ENCODE results near the gene CSNK1D. TPM values are rescaled to one million over a fixed set of nuclear protein-coding genes. Genes with fewer than 3 reads are reported as not detected.

CSNK1D gene
- total RNA-seq, 1 donor from 2014 or later: 41.5 TPM

DNA sequence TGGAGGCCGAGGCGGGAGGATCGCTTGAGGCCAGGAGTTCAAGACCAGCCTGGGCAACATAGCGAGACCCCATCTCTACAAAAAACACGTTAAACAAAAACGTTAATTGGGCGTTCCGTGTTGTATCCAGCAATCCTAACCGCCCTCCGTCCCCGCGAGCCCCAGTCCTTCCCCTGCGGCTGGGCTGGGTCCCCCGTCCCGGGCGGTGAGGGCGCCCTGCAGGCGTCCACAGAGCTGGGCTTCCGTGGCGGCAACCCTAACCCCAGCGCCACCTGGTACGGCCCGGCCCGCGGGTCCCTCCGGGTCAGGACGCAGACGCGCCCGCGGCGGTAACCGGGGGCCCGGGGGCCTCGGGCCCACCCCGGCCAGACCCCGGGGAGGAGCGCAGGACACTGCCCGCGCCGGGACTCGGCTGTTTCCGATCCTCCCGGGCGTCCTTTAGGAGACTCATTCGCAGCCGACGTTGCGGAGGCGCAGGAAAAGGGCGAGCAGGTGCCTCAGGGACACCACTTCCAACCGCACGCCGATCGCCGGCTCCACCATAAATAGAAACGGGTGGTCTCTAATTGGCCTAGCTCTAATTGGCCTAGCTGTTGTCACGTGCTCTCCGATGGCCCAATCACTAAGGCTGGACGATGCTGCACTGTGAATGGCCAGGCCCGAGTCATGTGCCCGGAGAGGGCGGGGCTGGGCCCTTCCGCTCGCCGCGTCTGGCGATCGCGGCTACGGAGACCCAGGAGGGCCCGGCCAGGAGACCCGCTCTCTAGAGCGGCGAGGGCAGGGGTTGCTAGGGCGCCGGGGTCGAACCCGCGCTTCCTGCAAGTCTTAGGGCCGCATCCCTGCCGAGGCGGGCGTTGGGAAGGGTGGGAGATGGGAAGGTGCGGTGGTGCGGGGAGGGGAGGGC is 19.0 kb upstream of the CSNK1D start:
- no peak overlapping the region for H3K27ac Mint-ChIP-seq
- H3K36me3 Mint-ChIP-seq: no peaks in the 10 kb centered on the region
- H3K36me3 ChIP-seq: no peaks in the 10 kb centered on the region
- peaks cover 9% of the 10 kb centered on the region for H3K79me2 ChIP-seq (ENCODE audit: low read depth)
- DNase-seq (ENCODE audit: low spot score): peak; percentile 99
- H3K27ac ChIP-seq: peak overlapping the region; percentile 89
- H3K9me3 ChIP-seq (ENCODE audit: low read depth): no peaks in the 10 kb centered on the region
- H3K4me1 ChIP-seq: peaks cover 14% of the 10 kb centered on the region
- peak overlapping the region; percentile 82 for H3K9ac ChIP-seq
- H3F3A ChIP-seq (ENCODE audit: low read depth): peaks cover 28% of the 10 kb centered on the region
- H3K4me3 ChIP-seq: peak overlapping the region; percentile 92
- H3K4me2 ChIP-seq: peak overlapping the region; percentile 97
- peak overlapping the region; percentile 93 for H3K4me3 Mint-ChIP-seq
- H3K4me1 Mint-ChIP-seq: peaks cover 32% of the 10 kb centered on the region
- H3K27me3 Mint-ChIP-seq (ENCODE audit: insufficient read depth, low read depth): peaks cover 7% of the 10 kb centered on the region
- peaks cover 6% of the 10 kb centered on the region for H4K20me1 ChIP-seq (ENCODE audit: low read depth)
- H3K9me3 Mint-ChIP-seq: no peaks in the 10 kb centered on the region
- no peak overlapping the region for H2AFZ ChIP-seq (replicated peaks)
- H3K27me3 ChIP-seq: peaks cover 24% of the 10 kb centered on the region
- TF ChIP-seq EZH2phosphoT487 (IDR thresholded peaks at IDR 0.05) (no peak), EZH2 (IDR thresholded peaks at IDR 0.05) (no peak)
- TF ChIP-seq, protein P1, sequence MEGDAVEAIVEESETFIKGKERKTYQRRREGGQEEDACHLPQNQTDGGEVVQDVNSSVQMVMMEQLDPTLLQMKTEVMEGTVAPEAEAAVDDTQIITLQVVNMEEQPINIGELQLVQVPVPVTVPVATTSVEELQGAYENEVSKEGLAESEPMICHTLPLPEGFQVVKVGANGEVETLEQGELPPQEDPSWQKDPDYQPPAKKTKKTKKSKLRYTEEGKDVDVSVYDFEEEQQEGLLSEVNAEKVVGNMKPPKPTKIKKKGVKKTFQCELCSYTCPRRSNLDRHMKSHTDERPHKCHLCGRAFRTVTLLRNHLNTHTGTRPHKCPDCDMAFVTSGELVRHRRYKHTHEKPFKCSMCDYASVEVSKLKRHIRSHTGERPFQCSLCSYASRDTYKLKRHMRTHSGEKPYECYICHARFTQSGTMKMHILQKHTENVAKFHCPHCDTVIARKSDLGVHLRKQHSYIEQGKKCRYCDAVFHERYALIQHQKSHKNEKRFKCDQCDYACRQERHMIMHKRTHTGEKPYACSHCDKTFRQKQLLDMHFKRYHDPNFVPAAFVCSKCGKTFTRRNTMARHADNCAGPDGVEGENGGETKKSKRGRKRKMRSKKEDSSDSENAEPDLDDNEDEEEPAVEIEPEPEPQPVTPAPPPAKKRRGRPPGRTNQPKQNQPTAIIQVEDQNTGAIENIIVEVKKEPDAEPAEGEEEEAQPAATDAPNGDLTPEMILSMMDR (IDR thresholded peaks at IDR 0.05): no peak

DNA sequence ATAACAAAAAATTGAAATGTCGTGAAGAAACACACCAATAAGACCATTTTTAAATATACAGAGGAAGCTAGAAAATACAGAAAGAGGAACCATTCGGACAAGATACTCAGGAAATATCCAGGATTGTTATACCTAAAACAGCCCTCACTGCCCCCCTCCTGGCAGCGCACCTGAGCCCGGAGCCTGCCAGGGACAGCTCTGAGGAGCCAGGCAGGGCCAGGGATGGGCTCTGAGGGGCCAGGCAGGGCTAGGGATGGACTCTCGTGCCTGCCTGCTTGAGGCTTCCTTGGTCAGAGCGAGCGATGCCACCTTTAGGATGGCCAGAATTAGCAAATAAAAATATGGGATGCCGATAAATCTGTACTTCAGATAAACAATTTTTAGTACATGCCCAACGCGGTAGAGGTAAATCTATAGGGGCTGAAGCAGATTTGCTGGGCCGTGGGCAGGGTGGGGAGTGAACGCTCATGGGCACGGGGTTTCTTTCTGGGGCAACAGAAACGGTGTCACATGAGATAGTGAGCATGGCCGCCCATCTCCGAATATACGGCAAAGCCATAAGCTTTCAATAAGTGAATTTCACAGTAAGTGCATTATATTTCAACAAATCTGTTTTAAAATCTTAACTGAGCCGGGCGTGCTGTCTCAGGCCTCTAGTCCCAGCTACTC is 18.2 kb upstream of the CSNK1D start:
- peaks cover 29% of the 10 kb centered on the region for H3K4me1 Mint-ChIP-seq
- Histone ChIP-seq H3K79me2 (ENCODE audit: low read depth) (peaks cover 9% of the 10 kb centered on the region), H3K27ac (no peak overlapping the region), H3K9me3 (ENCODE audit: low read depth) (no peaks in the 10 kb centered on the region), H3K4me3 (peak overlapping the region; percentile 92), H3K27me3 (peaks cover 16% of the 10 kb centered on the region), H4K20me1 (ENCODE audit: low read depth) (peaks cover 6% of the 10 kb centered on the region), H3F3A (ENCODE audit: low read depth) (peaks cover 28% of the 10 kb centered on the region), H2AFZ (replicated peaks) (no peak overlapping the region), H3K9ac (peak overlapping the region; percentile 82), H3K4me2 (peak overlapping the region; percentile 97), H3K4me1 (peaks cover 14% of the 10 kb centered on the region), H3K36me3 (no peaks in the 10 kb centered on the region)
- peak overlapping the region; percentile 78 for H3K4me3 Mint-ChIP-seq
- TF ChIP-seq EZH2 (IDR thresholded peaks at IDR 0.05): no peak
- TF ChIP-seq, protein P1 (IDR thresholded peaks at IDR 0.05): no peak
- no peak for TF ChIP-seq EZH2phosphoT487 (IDR thresholded peaks at IDR 0.05)
- H3K27me3 Mint-ChIP-seq (ENCODE audit: insufficient read depth, low read depth): peaks cover 7% of the 10 kb centered on the region
- H3K9me3 Mint-ChIP-seq: peaks cover 4% of the 10 kb centered on the region
- no peak for DNase-seq (ENCODE audit: low spot score)
- peak overlapping the region; percentile 50 for H3K27ac Mint-ChIP-seq
- no peaks in the 10 kb centered on the region for H3K36me3 Mint-ChIP-seq

GRCh38 chr17:82287868-82288801 is 14.6 kb upstream of the CSNK1D start:
- Histone ChIP-seq H4K20me1 (ENCODE audit: low read depth) (no peaks in the 10 kb centered on the region), H3F3A (ENCODE audit: low read depth) (peaks cover 19% of the 10 kb centered on the region), H3K79me2 (ENCODE audit: low read depth) (peaks cover 9% of the 10 kb centered on the region), H3K27me3 (no peaks in the 10 kb centered on the region), H3K4me1 (peaks cover 11% of the 10 kb centered on the region), H3K9ac (no peak overlapping the region), H3K9me3 (ENCODE audit: low read depth) (no peaks in the 10 kb centered on the region), H3K36me3 (no peaks in the 10 kb centered on the region), H3K4me2 (no peak overlapping the region), H3K4me3 (no peak overlapping the region), H3K27ac (no peak overlapping the region), H2AFZ (replicated peaks) (no peak overlapping the region)
- TF ChIP-seq EZH2 (IDR thresholded peaks at IDR 0.05) (no peak), EZH2phosphoT487 (IDR thresholded peaks at IDR 0.05) (no peak)
- TF ChIP-seq, protein P1 (IDR thresholded peaks at IDR 0.05): no peak
- peaks cover 40% of the 10 kb centered on the region for H3K4me1 Mint-ChIP-seq
- no peak overlapping the region for H3K27ac Mint-ChIP-seq
- peaks cover 13% of the 10 kb centered on the region for H3K27me3 Mint-ChIP-seq (ENCODE audit: insufficient read depth, low read depth)
- DNase-seq (ENCODE audit: low spot score): no peak
- H3K4me3 Mint-ChIP-seq: peak overlapping the region; percentile 52
- H3K36me3 Mint-ChIP-seq: no peaks in the 10 kb centered on the region
- peaks cover 5% of the 10 kb centered on the region for H3K9me3 Mint-ChIP-seq
